ENCODE data around the gene KCNIP3.

The KCNIP3 gene

GRCh38 chr2:95317123-95317500, 20.0 kb downstream of the KCNIP3 start:
- no peaks in the 10 kb centered on the region for H3K36me3 ChIP-seq (replicated peaks in 1 of 2; ENCODE audit: control insufficient read depth in 2 of 2, insufficient read depth in 2 of 2, low read length in 2 of 2)
- no peak overlapping the region for H3K4me2 ChIP-seq (ENCODE audit: insufficient read depth, low read length, poor library complexity, severe bottlenecking)
- no peak for DNase-seq (ENCODE audit: low spot score)
- no peak overlapping the region for H4K91ac ChIP-seq (ENCODE audit: low read depth, low read length, poor library complexity)
- H3K4me3 ChIP-seq (ENCODE audit: low read length in 2 of 2) = no peak overlapping the region
- no peak overlapping the region for H2BK12ac ChIP-seq (ENCODE audit: low read length)
- H3K4ac ChIP-seq (ENCODE audit: low read length) = no peak overlapping the region
- H2BK120ac ChIP-seq (ENCODE audit: low read depth, low read length) = no peak overlapping the region
- no peak overlapping the region for H2AFZ ChIP-seq (ENCODE audit: low read length)
- H3K9ac ChIP-seq (ENCODE audit: low read depth, low read length, poor library complexity) = no peak overlapping the region
- no peak overlapping the region for H3K14ac ChIP-seq (ENCODE audit: low read length)
- peaks cover 0 to 24% (median 0%) of the 10 kb centered on the region in 3 experiments for H3K27me3 ChIP-seq (ENCODE audit: control insufficient read depth in 3 of 3, insufficient read depth in 3 of 3, low read depth in 1 of 3, low read length in 3 of 3)
- H2BK15ac ChIP-seq (ENCODE audit: low read length) = peak overlapping the region; percentile 77
- H2BK5ac ChIP-seq (ENCODE audit: low read length) = no peak overlapping the region
- no peak overlapping the region for H3K27ac ChIP-seq (replicated peaks; ENCODE audit: low read length)
- H3K79me1 ChIP-seq (ENCODE audit: low read depth, low read length) = no peaks in the 10 kb centered on the region
- no CpG with 5 or more reads among the region's 6 CpGs for WGBS, 2 donors (ENCODE audit: extremely low coverage in 2 of 2, insufficient read length in 2 of 2, insufficient replicate concordance in 1 of 2)
- H3K18ac ChIP-seq (ENCODE audit: low read length) = peak overlapping the region; percentile 12
- H3K23ac ChIP-seq (ENCODE audit: low read depth, low read length, poor library complexity) = no peak overlapping the region
- H3K9me3 ChIP-seq (replicated peaks in 1 of 2; ENCODE audit: control insufficient read depth in 2 of 2, insufficient read depth in 1 of 2, low read depth in 1 of 2, low read length in 2 of 2) = no peaks in the 10 kb centered on the region
- no peak overlapping the region for H4K8ac ChIP-seq (ENCODE audit: low read depth, low read length)
- no peak overlapping the region for H2AK5ac ChIP-seq (ENCODE audit: low read depth, low read length)
- H3K4me1 ChIP-seq (ENCODE audit: control insufficient read depth in 2 of 2, insufficient read depth in 1 of 2, low read depth in 1 of 2, low read length in 2 of 2) = peaks cover 2 to 17% of the 10 kb centered on the region in 2 donors

- H3K36me3 ChIP-seq (replicated peaks in 1 of 2; ENCODE audit: control insufficient read depth in 2 of 2, insufficient read depth in 2 of 2, low read length in 2 of 2) = no peaks in the 10 kb centered on the region
- no peaks in the 10 kb centered on the region for H3K79me1 ChIP-seq (ENCODE audit: low read depth, low read length)
- H3K23ac ChIP-seq (ENCODE audit: low read depth, low read length, poor library complexity) = no peak overlapping the region
- no peak overlapping the region for H4K8ac ChIP-seq (ENCODE audit: low read depth, low read length)
- H3K14ac ChIP-seq (ENCODE audit: low read length) = no peak overlapping the region
- no peak overlapping the region for H3K27ac ChIP-seq (replicated peaks; ENCODE audit: low read length)
- no peak overlapping the region for H3K4ac ChIP-seq (ENCODE audit: low read length)
- peak overlapping the region; percentile 94 for H2AK5ac ChIP-seq (ENCODE audit: low read depth, low read length)
- H3K18ac ChIP-seq (ENCODE audit: low read length) = peak overlapping the region; percentile 40
- no peaks in the 10 kb centered on the region for H3K9me3 ChIP-seq (replicated peaks in 1 of 2; ENCODE audit: control insufficient read depth in 2 of 2, insufficient read depth in 1 of 2, low read depth in 1 of 2, low read length in 2 of 2)
- peak overlapping the region; percentile 82 for H2BK12ac ChIP-seq (ENCODE audit: low read length)
- no peak overlapping the region for H3K4me2 ChIP-seq (ENCODE audit: insufficient read depth, low read length, poor library complexity, severe bottlenecking)
- no peak overlapping the region for H3K9ac ChIP-seq (ENCODE audit: low read depth, low read length, poor library complexity)
- no peak overlapping the region for H2AFZ ChIP-seq (ENCODE audit: low read length)
- H3K4me1 ChIP-seq (ENCODE audit: control insufficient read depth in 2 of 2, insufficient read depth in 1 of 2, low read depth in 1 of 2, low read length in 2 of 2) = peaks cover 2 to 17% of the 10 kb centered on the region in 2 donors
- no peak overlapping the region for H2BK120ac ChIP-seq (ENCODE audit: low read depth, low read length)
- H2BK15ac ChIP-seq (ENCODE audit: low read length) = peak overlapping the region; percentile 77
- no peak overlapping the region for H3K4me3 ChIP-seq (ENCODE audit: low read length in 2 of 2)
- no CpG with 5 or more reads among the region's 12 CpGs for WGBS, 2 donors (ENCODE audit: extremely low coverage in 2 of 2, insufficient read length in 2 of 2, insufficient replicate concordance in 1 of 2)
- H4K91ac ChIP-seq (ENCODE audit: low read depth, low read length, poor library complexity) = no peak overlapping the region
- H3K27me3 ChIP-seq (ENCODE audit: control insufficient read depth in 3 of 3, insufficient read depth in 3 of 3, low read depth in 1 of 3, low read length in 3 of 3) = peaks cover 0 to 24% (median 0%) of the 10 kb centered on the region in 3 experiments
- DNase-seq (ENCODE audit: low spot score) = no peak
- H2BK5ac ChIP-seq (ENCODE audit: low read length) = no peak overlapping the region
These were observed 20.7 kb downstream of the KCNIP3 start for GRCh38 chr2:95317665-95318425.

GRCh38 chr2:95318431-95319220, 21.5 kb downstream of the KCNIP3 start:
- Histone ChIP-seq H3K4ac (ENCODE audit: low read length) (no peak overlapping the region), H2BK120ac (ENCODE audit: low read depth, low read length) (no peak overlapping the region), H3K4me3 (ENCODE audit: low read length in 2 of 2) (no peak overlapping the region), H2AFZ (ENCODE audit: low read length) (no peak overlapping the region), H3K27ac (replicated peaks; ENCODE audit: low read length) (no peak overlapping the region), H3K23ac (ENCODE audit: low read depth, low read length, poor library complexity) (no peak overlapping the region), H3K79me1 (ENCODE audit: low read depth, low read length) (no peaks in the 10 kb centered on the region), H3K36me3 (replicated peaks in 1 of 2; ENCODE audit: control insufficient read depth in 2 of 2, insufficient read depth in 2 of 2, low read length in 2 of 2) (no peaks in the 10 kb centered on the region), H2BK12ac (ENCODE audit: low read length) (no peak overlapping the region), H4K8ac (ENCODE audit: low read depth, low read length) (no peak overlapping the region), H2BK5ac (ENCODE audit: low read length) (no peak overlapping the region), H3K9me3 (replicated peaks in 1 of 2; ENCODE audit: control insufficient read depth in 2 of 2, insufficient read depth in 1 of 2, low read depth in 1 of 2, low read length in 2 of 2) (no peaks in the 10 kb centered on the region), H3K9ac (ENCODE audit: low read depth, low read length, poor library complexity) (no peak overlapping the region), H2BK15ac (ENCODE audit: low read length) (no peak overlapping the region), H3K4me2 (ENCODE audit: insufficient read depth, low read length, poor library complexity, severe bottlenecking) (no peak overlapping the region), H3K18ac (ENCODE audit: low read length) (no peak overlapping the region), H3K14ac (ENCODE audit: low read length) (no peak overlapping the region), H2AK5ac (ENCODE audit: low read depth, low read length) (no peak overlapping the region), H3K27me3 (ENCODE audit: control insufficient read depth in 3 of 3, insufficient read depth in 3 of 3, low read depth in 1 of 3, low read length in 3 of 3) (peaks cover 0 to 24% (median 0%) of the 10 kb centered on the region in 3 experiments), H3K4me1 (ENCODE audit: control insufficient read depth in 2 of 2, insufficient read depth in 1 of 2, low read depth in 1 of 2, low read length in 2 of 2) (peaks cover 2 to 17% of the 10 kb centered on the region in 2 donors), H4K91ac (ENCODE audit: low read depth, low read length, poor library complexity) (no peak overlapping the region)
- WGBS, 2 donors (ENCODE audit: extremely low coverage in 2 of 2, insufficient read length in 2 of 2, insufficient replicate concordance in 1 of 2) = no CpG with 5 or more reads among the region's 13 CpGs
- DNase-seq (ENCODE audit: low spot score) = no peak

Data from neuronal stem cell (in vitro differentiated cells).